NOMO-1 (cell line): ENCODE data around the gene BARHL2.
A peak's percentile ranks its signal among the peaks of the same experiment; 100 is the strongest.

ENCODE experiments used
- DNase-seq, 2 experiments: peaks; one replicate each; lab custom pipeline; 2025; ENCODE audit not compliant: unreplicated experiment in 2 of 2; lab: John Stamatoyannopoulos, UW

BARHL2 gene

DNA sequence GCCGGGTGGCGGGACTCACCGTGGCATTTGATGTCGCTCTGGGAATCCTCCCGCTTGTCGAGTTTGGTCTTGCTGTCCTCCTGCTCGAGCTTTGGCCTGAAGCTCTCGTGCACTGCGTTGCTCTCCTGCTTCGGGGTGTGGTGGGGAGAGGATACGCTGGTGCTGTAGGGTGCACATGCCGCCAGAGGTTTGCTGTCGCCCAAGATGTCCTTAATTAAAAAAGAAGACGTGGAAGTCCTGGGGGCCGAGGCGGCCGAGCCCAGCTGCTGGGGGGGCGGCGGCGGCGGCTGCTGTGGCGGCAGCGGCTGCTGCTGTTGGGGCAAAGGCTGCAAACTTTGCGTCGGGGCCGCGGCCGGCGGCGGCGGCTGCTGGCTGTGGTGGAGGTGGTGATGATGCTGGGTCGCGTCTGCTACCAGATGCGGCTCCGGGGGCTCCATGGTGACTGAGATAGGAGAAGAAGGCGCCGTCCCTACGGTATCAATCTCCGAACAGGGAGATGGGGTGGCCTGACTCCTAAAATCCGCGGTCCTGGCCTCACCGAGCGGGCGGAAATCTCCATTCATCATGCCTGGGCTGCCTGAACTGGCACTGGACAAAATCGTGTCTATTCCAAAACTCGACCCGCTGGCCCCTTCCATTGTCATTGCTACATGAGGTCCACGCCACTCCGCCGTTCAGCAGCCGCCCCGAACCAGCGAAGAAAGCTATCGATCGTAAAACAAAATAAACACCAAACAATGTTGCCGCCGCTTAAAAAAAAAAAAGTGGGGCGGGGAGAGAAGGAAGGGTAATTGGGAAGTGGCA, at the start of gene BARHL2:
TSS of gene BARHL2 (minus strand) at position 751 of the 804 bp plus-strand sequence. CDS start at position 644, 107 bp downstream.
- DNase-seq = no peak

DNA sequence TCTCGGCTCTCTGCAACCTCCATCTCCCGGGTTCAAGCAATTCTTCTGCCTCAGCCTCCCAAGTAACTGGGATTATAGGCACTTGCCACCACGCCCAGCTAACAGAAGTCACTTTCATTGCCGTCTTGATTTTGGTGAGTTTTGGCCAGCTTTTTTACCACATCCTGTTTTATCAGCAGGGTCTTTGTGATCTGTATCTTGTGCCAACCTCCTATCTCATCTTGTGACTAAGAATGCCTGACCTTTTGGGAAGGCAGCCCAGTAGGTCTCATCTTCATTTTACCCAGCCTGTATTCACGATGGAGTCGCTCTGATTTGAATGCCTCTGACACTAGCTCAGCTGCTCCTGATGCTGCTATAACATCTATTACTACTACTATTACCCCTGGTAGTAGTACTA, 46.8 kb upstream of the BARHL2 start:
- no peak for DNase-seq

DNA sequence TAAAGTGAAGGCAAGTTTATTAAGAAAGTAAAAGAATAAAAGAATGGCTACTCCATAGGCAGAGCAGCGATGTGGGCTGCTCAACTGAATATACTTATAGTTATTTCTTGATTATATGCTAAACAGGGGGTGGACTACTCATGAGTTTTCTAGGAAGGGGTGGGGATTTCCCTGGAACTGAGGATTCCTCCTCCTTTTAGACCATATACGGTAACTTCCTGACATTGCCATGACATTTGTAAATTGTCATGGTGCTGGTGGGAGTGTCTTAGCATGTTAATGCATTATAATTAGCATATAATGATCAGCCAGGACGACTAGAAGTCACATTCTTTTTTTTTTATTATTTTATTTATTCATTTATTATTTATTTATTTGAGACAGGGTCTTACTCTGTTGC, 46.4 kb upstream of the BARHL2 start:
- no peak for DNase-seq

DNA sequence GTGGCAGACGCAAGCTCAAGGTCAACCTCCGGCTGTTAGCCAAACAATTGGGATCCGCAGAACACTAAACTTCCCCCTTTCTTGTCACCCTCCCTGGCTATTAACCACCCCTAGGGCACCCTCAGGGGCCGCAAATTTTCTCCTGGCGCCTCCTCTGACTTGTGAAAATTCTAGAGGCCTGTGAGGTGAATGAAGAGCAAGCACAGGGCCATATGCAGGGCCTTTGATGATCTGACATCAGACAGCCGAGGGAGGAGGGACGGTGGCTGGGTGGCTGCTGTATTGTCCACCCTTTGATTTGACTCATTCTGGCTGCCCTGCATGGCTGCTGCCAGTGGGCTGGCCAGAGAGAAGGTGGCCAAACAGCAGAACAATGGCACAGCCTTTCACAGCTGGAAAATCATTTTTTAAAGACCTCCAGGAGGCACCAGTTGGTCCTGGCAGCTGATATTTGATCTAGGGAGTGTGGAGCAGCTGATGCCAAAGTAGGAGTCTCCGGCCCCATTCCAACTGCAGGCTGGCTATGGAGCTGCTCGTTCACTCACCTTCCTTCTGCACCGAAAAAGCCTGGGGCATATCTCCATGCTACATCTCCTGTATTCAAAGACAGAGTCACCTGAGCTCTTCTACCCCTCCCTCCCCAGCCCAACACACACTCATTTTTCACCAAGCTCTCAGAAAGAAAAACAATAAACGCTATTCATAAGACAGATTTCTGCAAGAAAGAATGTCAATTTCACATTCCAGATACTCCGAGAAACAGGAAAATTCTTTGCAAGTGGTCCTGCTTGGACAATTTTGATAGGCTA, 44.9 kb upstream of the BARHL2 start:
- DNase-seq = no peak

DNA sequence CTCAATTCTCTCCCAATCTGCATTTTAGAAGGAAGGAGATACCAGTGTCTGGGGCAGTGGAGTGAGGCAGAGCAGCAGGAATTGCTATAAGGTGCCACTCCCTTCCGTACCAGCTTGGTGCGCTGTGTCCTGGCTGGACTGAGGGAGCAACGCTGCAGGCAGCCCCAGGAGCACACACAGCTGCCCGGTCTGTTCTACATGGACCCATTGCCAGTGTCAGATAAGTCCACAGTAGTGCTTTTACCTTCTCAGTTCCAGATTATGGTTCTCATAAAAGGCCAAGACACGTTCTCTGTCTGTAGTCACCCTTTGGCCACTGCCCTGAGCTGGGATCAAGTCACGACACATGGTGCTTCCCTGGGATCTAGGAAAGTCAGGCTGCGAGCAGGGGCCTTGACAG, 44.1 kb upstream of the BARHL2 start:
- DNase-seq = no peak

DNA sequence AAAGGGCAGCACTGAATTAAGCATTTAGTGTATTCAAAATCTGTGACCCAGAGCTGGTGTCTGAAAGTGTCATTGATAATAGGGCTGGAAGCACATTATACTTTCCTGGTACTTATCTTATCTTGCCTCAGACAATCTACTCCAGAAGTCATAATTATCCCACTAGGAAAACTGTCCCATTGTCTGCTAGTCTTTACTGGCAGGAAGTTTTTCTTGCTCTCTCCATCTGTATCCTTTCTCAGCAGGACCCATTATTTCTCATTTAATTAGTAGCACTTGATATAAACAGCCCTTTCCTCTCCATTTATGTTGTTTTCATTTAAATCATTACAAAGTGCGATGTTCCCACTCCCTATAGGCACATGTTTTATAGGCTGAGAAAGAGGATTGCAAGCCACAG, 36.5 kb upstream of the BARHL2 start:
- no peak for DNase-seq

DNA sequence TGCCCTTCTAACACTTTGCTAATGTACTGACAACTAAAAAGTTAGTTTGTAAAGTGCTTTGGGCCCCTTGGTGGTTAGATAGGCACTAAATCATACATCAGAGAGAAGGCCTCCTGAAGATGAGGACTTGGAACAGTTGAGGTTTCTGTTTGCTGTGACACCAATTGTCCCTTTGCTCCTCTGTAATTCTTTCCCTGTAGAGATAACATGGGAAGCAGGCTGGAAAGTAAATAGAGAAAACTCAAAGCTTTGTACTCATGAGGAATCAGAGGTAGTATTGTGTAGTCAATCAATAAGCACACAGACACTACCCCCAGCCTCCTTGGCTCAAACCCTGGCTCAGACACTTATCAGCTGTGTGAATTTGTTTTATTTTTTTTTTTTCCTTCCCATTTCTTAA, 31.6 kb upstream of the BARHL2 start:
- no peak for DNase-seq

DNA sequence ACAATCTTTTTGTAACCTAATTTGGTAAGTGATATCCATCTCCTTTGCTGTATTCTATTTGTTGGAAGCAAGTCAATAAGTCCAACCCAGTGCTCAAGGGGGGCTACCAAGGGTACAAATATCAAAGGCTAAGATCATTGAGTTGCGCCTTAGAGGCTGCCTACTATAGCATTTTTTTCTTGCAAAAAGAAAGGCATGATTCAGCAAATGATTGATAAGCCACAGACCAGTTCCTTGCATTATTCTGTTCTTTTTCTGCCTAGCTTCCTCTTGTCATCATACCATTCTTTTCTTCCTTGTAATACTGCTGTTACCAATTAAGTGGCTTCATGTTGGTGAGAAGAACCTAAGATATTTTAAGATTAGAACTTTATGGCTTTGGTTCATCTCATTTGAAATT, 29.8 kb upstream of the BARHL2 start:
- DNase-seq = no peak

DNA sequence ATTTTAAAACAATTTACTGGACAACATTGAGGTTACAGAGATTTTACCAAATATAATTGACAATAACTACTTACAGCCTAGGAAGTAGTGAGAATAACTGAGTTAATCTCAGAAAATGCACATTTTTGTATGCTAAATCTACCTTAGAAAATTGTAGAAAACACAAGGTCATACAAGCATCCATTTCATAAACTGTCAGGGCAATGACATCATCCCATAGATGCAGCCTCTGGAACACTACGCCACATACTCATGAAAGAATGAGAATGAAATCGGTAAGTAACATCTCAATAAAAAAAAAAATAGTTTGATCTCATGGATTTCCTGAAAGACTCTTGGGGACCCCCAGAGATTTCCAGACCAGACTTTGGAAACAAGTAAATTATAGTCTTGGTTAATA, 28.9 kb upstream of the BARHL2 start:
- no peak for DNase-seq

DNA sequence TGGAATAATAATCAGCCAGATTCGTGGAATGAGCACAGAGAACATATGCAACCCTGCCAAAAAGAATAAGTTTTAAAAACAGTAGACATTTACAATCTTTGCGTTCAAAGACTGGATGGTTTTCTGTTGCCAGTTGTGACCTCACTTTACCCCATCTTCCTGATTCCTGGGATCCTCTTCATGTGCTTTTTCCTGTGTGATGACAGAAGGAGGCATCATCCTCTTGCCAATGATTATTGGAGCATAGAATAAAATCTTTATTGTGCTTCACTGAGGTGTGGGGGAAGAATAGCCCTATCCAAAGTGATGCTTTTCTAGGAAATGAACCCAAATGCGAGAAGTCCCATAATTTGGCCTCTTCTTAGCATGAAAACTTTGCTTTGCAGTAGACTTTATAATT, 15.0 kb upstream of the BARHL2 start:
- no peak for DNase-seq

DNA sequence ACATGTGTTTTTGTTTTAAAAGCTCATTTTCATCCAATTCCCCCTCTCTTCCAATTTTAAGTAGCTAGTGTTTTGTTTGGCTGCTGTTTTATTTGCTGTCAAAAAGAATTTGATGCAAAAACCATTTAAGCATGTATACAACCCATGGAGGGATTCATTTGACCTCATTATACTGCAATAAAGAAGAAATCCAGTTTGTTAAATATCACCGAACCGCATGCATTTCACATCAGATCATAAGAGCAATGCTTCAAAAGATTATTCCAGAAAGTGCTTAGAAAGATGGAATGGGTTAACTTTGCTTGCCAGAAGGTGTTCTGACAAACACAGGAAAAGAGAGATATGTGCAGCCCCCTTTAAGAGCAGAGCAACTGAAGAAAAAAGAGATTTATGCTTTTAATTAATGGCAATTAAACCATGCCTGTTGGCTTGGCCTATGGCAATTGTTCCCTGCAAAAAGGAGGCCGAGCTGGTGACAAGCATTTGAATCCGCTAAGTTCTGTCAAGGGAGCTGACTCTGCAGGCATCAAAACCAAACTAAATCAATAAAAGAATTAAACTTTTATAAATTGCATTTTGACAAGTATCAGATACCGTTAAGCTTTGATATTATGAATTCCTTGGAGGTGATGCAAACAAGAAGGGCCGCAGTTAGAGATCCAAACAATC, 14.4 kb upstream of the BARHL2 start:
- no peak for DNase-seq

DNA sequence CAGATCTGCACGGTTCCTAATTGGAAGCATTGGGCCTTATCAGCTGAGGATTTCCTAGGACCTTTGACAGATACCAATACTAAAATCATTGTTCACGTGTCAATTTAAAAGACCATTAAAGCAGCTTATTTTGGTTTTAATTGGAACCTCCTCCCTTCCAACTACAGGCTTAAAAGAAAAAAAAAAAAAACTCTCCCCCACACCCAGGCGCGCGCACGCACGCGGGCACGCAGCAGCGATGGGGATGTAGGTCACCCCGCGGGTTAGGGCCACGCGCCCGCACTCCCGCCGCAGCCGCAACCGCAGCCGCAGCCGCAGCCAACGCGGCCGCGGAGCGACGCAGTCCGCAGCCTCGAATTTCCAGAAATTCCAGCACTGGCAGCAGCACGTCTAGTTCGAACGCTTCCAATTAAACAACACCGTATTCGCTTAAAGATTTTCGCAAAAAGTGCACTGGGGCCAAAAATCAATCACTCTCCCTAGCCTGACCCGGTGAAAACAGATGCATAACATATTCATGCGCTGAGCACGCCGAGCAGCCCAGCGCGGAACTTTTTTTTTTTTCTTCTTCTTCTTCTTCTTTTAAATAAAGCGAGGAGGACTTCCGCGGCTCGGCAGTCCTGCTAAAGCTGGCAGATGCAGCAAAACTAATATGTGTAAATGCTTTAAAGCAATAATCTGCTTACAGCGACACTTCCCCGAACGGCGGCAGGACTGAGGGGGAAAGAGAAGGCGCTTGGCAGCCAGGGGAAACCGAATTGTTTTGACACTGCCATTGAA, 13.3 kb upstream of the BARHL2 start:
- DNase-seq = peak; percentile 8 to 49

DNA sequence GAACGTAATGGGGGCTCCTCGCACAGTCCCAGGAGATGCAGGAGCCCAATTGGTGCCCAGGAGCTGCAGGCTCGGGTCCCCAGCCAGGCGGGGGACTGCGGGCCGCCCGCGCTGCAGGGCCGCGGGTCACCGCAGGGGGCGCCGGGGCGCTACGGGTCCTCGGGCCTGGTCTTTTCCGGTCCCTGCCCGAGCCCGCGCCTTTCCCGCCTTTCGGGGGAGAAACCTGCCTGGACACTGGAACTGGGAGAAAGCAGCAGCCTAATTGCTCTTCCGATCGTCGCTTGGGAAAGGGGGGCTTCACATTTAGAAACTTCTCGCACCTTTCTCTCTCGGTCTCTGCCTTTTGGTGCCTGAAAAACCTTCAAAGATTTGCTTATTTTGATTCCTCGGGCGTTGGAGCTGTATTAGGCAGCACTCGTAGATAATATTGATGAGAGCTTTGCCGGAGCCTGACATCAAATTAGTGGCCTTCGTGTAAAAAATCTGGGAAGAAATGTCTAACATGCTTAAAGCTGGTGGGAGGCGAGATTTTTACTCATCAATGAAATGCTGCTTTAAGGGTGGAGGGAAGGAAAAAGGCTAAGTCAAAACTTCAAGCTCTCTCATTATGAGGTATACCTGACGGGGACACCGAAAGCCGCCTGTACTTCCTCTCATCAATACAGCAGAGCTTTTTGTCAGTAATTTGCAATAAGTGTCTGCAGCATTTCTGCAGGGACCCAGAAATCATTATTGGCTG, 12.6 kb upstream of the BARHL2 start:
- DNase-seq = no peak

DNA sequence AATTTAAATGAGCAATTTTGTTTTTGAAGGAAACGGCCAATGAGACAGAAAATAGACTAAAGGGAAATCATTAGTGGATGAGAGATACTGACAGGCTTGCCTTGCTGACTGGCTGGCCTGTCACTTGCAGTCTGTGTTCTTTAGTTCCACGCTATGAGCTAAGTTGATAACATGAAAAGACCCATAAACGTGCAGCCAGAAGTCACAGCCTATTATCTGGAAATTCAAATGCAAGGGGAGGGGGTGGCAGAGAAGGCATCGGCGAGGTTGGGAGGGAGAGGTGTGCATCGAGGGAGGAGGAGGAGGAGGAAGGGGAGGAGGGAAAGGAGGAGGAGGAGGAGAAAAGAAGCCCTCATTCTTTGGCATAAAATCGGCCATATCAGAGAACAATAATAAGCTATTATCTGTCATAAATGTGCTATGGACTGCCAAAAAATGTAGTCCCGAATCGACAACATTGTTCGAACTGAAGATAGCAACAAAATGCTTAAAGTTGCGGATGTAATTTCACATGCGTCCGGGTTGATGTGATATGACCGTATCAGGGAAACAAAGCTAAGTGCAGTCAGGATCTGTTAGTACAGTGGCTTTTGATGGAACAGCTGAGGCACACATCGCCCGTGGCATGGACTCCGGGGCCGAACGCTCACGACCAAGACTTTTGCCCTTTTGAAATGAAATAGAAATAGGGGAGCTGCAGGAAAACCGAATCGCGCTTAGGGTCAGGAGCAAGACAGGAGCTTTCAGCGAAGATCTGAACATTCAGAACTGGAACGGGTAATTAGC, 11.6 kb upstream of the BARHL2 start:
- DNase-seq = no peak

DNA sequence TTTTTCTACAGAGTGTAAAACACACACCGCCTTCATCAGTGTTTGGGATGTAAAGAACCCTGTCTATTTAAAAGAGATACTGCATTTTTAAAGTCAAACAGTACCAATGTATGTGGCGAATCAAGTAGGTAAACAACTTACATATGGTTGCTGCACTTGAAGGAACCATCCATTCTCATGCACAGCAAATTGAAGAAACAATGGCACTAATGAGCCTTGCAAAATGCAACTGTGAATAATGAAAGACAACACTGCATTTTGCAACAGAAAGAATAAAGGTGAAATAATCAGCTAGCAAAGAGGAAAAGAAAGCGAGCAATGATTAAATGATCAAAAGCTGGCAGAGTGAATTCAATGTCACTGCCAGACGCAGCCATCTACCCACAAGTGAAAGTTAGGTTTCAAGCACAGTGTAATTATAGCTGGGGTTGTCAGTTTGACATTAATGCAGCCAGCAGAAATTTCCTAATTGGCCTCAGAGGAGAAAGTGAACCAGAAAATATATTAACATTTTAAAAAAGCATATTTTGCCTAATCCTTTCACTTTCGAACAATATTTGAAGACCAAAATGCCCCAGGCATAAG, 10.9 kb upstream of the BARHL2 start:
- no peak for DNase-seq

DNA sequence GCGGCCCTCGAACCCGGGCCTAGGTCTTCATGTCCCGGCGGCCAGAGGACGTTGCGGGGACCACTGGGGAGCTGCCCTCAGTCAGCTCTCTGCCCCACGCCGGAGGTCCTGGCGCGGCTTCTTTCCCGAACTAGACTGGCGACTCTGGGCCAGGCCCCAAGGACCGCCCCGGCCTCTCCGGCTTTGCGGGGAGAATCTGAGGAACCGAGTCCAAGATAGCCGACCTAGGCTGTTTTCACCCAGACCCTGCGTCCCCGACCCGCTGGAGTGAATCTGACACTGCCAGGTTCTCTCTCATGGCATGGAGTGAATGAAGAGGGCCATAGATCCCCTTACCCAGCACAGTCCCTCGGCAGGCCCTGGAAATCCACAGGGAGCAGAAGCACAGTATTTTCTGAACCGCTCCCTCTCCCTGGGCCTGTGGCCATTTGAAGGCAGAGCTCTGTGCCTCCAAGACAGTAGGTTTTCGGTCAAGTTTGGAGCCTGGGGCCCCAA, 9.9 kb upstream of the BARHL2 start:
- DNase-seq = no peak

DNA sequence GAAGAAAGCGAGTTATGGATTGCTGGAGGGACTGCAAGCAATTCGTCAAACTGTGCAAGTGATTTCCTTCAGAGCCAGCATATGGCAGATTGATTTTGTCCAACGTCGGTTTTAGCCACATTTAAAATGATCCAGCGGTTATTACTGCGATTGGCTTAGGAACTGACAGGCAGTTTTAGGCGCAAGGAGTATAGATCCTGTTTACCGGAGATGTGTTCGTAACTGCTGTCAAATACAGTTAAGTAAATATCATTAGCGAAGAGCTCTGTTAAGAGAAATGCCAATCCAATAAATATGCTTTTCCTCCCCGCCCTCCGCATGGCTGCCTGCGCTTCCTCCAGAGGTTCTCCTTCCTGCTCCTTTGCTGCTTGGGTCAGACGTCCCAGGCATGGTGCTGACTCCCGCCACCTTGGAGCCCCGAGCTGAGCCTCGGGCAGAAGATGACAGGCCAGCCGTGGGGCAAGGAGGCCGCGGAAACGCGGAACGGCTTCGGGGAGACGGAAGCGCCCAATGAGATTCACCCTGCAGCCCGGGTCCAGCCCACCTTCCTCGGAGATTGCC, 9.4 kb upstream of the BARHL2 start:
- DNase-seq = no peak

DNA sequence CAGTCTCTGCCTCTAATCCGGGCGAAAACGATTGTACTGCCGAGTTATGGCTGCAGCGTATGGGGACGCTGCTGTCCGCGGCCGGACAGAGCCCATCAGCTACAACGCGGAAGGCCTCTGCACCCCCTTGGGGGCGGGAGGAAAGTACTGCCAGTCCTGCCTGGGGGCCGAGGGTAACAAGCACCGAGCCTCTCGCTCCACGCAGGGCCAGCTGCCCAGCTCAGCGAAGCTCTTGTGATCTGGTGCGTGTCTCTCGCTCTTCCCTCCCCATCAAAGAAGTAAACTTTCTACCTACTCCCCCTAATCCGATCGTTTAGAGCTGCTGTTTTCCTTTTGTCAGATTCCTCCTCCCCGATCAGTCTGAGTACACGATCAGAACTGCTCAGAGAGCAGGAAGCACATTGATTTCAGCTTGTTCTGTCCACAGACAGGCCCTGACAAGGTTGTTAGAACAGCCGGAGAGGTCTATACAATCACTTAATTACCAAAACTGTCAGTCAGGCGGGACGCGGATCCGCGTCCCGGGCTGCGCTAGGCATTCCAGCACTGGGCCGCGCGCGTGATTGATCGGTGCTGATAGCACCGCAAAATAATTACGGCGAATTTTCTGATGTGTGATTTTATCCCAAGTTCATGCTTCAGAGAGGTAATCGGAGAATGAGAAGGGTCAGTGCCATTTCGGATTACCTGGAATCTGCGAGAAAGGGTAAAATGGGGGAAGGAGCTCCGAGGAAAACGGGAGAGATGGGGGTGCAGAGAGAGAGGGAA, 8.7 kb upstream of the BARHL2 start:
- no peak for DNase-seq
